HG03139 (cell line): ENCODE data around the gene TRIM3.
A peak's percentile ranks its signal among the peaks of the same experiment; 100 is the strongest.

Experiments used
- ATAC-seq: cut with Tn5 transposase; IDR thresholded peaks from one replicate; pipeline ENCODE4 v1.9.1; 2021; ENCODE audit not compliant: unreplicated experiment

TRIM3 gene

DNA sequence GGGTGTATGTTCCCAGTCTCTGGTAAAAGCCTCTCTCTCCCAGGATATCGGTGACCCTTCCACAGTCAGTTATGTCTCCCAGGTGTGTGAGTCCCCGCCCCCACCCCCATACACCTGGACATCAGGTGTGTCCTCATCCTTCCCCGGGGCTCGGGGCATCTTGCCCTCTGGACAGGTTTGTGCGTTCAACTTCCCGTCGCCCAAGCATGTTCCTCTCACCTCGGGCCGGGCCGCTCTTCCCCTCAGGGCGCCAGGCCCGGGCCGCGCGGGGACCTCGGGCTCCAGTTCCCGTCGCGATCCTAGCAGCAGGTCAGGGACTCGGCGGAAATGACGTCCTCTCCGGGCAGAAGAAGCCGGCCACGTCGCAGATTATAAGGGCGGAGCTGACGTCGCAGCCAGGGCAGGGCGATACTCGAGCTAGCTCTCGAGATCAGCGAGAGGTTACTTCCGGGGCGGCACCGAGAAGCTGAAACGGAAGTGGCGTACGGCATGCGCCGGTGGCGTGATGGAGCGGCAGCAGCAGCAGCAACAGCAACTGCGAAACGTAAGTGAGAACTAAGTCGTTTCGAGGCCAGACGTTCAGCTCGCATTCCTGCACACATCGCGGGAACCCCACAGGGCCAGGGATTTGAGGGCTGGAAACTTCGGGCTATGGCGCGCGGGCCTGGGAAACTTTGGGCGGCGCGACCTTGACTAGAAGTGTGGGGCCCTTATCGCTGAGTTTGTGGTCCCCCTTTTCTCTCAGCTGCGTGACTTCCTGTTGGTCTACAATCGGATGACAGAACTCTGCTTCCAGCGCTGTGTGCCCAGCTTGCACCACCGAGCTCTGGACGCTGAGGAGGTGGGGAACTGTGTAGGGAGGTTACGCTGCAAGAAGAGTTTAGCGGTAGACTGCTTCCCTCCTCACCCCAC, 7.5 kb upstream of the TRIM3 start, which contains the start of the genes ARFIP2 and TIMM10B:
Gene ARFIP2 (minus strand): TSS at position 320 of the 912 bp plus-strand sequence. CDS start 910 bp downstream, outside the sequence.
Gene TIMM10B (plus strand): TSS at position 490 of the 912 bp plus-strand sequence. CDS start 16 bp downstream, at position 506.
- ATAC-seq: peak; percentile 99

DNA sequence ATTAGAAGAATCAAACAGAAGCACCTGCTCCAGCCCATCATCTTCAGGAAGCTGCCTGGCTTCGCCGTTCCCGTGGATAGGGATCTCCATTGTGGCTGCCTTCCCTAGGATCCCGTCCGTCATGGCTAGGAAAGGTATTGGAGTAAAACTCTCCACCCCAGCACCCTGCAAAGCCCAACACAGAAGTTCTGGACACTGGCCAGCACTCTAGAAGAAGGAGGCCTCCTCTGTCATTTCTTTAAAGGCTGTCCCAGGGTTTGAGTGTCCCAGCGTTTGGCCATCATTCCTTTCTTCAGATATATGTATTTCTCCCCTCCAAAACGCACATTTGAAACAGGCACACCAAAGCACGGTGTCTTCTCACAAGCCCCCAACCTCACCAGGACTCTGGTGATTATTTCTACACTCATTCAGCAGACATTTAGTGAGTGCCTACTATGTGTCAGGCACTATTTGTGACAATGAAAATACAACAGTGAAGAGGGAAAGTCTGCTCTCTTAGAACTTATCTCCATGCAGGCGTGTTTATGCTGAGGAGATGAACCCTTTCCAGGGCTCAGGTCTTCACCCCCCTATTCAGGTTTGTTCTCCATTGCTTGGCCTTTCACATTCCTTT, 6.7 kb upstream of the TRIM3 start:
- no peak for ATAC-seq

DNA sequence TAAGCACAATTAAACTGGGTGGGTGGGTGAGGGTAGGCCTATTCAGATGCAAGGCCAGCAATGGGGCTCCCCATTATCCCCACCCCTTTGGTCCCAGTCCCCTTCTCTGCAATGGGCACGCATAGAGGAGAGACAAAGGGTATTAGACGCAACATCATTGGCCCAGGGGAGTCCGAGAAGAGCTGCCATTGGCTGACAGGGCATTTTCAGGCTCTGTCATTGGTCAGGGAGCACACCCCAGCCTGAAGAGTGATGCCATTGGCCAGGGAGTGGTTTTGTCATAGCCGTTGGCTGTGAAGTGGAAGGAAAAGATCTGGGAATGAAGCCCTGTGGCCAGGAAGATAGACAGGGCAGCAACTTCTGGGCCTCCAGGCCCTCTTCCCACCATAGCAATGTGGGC, 2.8 kb upstream of the TRIM3 start:
- ATAC-seq: no peak

DNA sequence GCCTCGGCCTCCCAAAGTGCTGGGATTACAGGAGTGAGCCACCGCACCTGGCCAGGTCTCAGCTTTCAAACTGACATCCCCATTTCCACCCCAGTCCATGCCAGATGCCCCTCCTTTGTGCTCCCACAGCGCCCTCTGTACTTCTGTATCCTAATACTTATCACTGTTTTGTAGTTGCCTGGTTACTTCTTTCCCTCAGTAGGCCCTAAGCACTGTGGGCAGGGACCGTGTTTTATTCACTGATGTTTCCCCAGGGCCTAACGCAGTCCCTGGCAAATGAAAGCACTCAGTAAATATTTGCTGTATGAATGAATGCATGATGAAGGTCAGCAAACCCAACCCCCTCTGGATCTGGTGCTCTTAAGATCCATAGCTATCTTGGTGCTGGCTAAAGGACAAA, 2.2 kb upstream of the TRIM3 start:
- ATAC-seq: no peak

DNA sequence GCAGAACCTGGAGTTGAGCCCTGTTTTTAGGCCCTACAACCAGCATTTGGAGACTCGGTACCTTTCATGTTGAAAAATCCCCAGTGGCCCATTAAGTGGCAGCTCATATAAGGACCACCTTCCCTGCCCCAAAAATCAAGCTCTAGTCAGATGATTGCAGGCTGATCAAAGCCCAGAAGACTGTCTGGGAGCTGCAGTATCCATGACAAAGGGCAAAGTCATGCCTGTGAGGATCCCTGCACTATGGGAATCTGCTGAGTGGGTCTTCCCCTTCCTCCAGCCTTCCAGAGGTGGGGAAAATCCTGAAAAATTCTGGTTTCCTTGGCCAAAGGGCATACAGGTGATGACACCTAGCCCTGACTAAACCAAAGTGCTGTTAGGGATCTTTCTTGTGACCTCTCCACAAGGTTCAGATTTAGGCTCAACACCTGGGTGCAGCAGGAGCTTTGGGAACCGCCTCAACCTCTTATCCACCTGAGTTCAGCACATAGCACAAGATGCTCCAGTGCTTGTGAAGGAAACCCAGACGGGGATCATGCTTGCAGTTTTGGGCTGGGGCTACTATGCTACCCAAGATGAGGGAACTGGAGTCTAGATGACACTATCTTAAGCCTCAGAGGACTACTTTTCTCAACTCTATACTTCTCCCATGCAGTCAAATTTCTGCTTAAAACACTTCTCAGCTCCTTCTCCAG, 1.2 kb upstream of the TRIM3 start:
- ATAC-seq: no peak

DNA sequence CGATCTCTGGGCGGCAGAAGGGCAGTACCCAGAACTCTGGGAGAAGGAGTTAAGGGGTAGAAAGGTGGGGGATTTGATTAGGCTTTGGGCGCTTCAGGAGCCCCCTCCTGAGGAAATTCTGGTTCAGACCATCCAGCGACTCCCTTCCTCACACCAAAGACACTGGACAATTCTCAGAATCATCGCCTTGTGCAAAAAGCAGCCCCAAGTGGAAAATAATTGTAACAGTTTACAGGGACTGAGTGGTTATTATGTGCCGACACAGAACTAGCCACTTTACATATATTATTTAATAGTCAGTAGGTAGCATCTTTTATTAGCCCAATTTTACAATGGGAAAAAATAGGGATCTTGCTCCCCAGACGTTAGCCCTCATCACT, 662 bp upstream of the TRIM3 start:
- no peak for ATAC-seq

DNA sequence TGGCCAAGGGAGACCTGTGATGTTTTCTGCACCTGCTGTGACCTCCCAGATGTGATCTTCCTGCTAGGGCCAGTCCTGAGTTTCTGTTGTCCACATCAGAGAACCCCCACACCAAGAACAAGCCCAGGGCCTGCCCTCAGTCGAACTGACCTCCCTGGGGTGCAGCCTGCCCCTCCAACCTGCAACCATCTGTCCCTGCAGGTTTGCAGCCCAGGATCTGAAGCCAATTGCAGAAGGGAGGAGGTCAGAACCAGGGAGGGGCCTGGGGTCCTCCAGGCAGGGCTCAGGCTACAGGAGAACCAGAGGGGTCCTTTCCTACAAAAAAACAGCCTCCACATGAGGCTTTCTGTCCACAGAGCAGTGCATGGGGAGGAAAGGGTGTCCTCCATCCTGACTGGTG, 807 bp downstream of the TRIM3 start:
- no peak for ATAC-seq

DNA sequence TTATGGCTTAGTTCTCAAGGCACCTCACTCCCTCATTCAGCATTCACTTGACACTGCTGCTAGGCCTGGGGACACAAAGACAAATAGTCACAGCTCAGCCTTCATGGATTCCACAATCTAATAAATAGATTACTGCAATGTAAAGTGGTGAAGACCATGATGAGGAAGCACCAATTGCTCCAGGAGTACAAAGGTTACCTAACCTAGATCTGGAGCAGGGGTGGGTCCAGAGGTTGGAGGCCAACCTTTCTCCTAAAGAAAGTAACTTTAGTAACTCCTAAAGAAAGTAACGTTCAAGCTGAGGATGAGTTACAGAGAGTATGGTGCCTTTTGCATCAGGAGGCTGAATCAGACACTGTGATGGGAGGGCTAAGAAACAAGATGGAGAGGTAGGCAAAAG, 4.1 kb downstream of the TRIM3 start:
- ATAC-seq: no peak

DNA sequence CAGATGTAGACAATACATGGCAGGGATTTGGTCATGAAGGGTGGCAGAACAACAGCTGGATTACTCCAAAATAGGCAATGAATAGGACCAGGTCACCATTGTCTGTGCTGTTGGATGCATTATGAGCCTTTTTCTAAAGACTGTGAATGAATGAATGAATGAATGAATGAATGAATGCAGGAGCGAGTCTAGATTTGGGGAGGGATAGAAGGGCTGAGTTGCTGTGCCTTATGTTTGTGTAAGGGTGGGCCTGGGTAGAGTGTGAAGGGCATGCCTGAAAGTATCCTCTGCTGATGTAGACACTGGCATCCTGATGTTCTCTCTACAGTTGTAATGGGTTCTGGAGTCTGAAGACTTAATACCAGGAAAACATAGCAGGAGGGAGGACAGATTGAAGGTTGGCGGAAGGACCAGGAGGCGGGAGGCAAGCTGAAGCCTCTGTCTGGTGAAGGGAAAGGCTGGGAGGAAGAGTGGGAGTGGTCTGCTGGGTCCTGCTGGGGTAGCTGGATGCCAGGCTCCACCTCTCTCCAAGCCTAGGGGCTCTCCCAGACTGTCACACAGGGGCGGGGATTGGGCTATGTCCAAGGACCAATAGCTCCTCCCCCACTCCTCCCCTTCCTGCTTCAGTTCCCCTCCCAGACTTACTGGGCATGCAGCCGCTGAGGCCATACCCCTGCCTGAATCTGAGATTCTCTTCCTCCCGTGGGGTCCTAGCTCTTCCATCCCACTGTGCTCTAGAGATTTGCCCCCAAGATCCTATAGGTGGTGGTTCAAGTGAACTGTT, 4.8 kb downstream of the TRIM3 start:
- peak; percentile 56 for ATAC-seq

DNA sequence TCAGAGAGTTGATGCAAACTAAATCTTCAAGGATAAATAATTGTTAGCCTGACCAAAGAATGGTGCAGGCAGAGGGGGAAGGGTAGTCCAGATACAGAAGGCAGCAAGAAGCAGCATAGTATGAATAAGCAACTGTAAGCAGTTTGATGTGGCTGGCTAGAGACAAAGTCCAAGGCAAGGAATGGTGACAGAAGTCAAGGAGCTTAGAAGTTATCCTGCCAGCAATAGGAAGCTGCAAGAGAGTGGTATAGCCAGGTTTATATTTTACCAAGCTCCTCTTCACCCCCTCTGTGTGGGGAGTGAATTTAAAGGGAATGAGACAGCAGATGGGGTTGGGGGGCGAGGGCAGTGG, 14.7 kb downstream of the TRIM3 start:
- no peak for ATAC-seq

DNA sequence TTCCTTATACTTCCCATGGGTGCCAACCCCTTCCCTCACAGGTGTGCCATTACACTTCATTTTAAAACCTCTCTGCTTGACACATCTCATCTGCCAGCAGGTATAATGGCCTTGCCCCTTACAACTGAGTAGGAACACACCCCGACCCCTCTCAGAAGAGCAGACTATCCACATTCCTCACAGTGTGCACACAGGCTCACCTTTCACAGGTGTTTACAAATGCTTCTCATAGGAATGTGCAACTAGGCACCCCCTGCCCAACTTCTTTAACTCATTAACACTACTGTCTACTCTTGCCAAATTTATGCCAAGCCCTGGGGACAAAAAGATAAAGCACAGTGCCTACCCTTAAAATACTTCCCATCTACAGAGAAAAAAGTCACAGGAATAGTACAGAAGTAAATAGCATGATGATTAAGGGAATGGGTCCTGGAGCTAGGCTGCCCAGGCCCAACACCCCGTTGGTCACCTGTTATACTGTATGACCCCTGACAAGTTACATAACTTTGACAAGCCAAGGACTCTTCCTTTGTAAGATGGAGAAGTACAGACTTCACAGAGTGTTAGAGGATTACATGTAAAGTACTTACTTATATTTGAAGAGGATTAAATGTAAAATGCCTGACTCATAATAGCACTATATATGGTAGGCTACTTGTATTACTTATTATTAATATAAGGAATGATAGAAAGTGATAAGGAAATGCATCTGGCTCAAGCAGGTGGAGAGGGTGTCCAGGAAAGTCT, 15.2 kb downstream of the TRIM3 start:
- no peak for ATAC-seq

DNA sequence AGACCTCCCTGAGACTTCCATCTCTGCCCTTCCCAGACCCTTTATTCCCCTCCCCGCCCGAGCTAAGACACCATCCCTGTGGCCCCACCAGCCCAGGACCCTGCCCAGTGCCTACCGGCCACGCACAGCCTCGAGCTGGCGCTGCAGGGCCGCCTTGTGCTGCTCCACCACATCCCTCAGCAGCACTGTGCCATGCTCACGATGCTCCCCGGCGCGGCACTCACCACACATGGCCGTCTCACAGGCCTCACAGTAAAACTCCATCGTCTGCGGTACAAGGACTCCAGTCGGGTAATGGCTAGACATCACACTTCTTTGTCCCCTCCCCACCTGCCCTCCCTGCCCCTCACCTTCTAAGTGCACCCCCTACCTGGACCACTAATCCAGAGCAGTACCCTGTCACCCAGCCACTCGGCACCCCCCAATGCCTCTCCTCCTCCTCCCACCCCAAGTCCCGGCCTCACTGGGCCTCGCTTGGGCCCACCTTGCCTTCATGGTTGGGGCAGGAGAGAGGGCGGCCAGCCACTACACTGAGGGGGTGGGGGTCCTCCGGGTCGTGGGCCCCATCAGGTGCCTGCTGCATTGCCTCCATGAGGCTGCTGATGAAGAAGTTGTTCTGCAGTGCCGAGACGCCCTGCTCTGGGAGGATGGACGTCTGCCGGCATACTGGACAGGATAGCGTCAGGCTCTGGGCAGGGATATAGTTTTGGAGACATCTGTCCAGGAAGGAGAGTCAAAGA, 16.0 kb downstream of the TRIM3 start:
- ATAC-seq: no peak

DNA sequence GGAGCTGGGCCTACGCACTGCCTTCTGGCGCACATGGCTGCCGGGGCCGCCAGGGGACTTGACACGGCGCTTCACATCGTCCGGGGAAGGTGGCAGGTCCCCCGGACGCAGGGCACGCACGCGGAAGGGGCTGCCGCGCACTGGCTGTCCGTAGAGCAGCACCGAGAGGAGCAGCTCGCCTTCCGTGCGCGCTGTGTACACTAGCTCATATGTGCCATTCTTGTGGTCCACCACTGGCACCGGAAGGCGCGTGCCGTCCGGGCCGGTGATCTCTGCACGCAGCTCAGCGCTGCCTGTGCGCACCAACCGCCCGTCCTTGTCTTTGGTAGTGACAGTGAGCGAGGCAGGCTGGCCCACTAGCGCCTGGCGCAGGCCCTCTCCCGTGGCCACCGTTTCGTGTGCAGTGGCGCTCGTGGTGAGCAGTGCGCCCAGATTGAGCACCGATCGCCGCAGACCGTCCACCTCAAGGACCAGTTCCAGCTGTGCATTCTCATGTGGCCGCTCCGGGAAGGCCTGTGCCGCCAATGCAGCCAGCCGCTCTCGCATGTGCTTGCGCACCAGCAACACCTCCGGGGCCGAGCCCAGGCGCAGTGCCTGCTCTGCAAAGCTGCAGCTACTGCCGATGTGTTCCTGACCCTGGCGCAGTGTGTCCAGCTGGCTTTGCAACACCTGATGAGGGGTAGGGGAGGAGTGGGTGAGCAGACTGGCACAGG, 17.2 kb downstream of the TRIM3 start:
- no peak for ATAC-seq

DNA sequence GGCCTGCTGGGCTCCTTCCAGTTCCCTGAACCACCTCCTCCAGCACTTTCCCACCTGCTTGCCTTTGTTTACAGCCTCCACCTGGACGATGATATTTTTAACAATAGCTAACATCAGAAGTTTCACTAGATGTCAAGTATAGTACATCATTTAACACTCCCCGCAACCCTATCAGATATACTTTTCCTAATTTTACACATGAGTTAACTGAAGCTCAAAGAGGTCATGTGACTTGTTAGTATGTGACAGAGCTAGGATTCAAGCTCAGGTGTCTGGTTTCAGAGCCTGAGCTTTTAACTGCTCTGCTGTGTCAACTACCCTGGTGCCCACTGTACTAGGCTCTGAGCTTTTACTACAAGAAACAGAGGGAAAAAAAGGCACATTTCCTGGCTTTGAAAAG, 18.7 kb downstream of the TRIM3 start:
- no peak for ATAC-seq

DNA sequence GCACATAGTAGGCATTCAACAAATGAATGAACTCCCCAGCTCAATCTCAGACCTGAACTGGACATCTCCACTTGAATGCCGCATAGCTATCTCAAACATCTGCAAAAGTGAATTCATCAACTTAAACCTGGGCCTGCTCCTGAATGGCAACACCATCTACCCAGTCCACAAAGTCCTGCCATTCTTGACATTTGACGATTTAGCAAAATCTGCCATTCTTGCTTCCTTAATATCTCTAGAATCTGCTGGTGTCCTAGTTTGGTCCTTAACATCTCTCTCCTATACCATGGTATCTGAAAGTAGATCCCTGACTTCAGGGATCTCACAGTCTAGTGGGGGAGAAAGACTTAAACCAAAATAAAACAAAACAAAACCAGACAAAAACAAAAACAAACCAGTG, 20.6 kb downstream of the TRIM3 start:
- ATAC-seq: no peak

DNA sequence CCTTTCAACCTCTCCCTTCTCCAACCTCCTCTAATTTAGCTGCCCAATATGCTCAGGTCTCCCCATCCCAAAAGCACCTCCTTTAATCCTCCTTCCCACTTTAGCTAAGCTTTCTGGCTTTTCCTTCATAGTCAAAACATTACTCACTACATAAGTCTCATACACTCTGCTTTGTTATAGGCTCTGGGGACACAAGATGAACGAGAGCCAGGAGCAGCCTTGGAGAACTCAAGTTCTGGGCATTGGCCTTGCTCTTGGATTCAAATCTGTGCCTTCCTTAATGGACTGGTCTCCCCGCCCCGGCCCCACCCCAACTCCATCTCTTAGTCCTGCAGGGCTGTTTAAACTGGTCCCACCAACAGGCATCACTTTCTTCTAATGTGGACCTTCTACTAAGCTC, 21.5 kb downstream of the TRIM3 start:
- ATAC-seq: no peak

DNA sequence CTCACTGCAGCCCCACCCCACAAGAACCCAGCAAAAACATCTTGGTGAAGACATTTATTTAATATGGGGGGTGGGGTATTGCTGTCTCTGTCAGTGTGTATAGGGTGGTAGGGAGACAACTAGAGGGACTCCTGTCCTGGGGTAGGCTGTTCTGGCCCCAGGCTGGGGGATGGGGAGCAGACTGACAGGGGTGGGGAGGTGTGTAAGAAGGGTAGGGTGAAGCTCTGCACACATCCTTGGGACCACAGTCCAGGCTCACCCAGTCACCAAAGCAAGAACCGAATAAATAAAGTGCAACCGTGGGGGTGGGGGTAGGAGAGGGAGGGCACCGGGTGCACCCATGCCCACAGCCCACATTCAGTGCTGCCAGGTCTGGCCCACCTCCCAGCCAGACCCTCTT, 25.2 kb downstream of the TRIM3 start:
- ATAC-seq: no peak

DNA sequence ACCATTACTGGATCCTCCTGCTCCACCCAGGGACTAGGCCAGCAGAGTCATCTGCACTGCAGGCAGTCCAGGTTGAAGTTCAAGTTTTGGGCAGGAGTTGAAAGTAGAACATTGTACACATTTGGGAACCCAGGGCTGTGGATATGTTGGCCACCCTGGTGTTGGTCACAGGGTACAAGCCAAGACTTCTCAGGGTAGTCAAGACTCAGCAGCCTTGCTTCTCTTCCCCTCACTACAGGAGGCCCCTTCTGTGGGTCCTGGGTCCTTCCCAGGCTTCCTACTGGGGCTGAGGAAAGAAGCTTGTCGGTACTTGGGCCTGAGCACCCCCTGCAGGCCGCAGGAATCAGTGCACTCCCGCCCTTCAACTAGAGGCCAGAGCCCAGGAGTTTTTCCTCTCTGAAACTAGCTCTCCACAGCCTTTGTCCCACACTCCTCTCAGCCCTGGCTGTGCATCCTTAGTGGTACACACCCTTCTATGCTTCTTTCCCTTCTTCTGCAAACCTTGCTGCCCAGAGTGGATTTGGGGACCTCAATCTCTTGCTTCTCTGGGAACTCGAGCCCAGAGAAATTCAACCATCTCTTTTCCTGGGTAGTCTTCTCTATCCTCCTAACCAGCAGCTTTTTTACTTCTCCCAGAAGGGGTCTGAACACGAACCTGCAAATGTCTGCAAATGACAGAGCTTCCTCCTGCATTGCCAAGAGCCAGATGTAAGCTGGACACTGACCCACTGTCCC, 30.3 kb downstream of the TRIM3 start:
- ATAC-seq: peak; percentile 73
